ENCODE results near the gene VLDLR.
A peak's percentile ranks its signal among the peaks of the same experiment; 100 is the strongest.

The VLDLR gene

DNA sequence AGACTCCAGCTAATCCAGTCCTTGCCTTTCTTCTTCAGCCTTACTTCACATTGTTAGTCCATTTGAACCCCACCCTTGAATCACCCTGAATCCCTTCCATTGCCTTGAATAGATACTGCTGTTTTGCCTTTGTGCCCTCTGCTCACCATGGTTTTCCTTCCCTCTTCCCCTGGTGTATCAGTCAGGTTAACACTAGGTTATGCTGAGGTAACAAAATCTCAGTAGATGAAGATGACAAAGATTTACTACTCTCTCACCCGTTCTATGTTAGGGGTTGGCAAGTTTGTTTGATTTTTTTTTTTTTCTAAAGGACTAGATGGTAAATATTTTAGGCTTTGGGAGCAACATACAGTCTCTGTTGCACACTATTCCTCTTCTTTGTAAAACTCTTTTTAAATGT is 3.3 kb upstream of the VLDLR start:
- no peaks in the 10 kb centered on the region for H3K27me3 ChIP-seq (ENCODE audit: control insufficient read depth in 5 of 5, insufficient read depth in 4 of 5, low read length in 5 of 5)
- no peak overlapping the region for H3K27ac ChIP-seq (ENCODE audit: low read depth, low read length)
- no peaks in the 10 kb centered on the region for H3K9me3 ChIP-seq (ENCODE audit: control insufficient read depth in 5 of 5, low read length in 5 of 5)
- no peaks in the 10 kb centered on the region for H3K36me3 ChIP-seq (ENCODE audit: control insufficient read depth in 5 of 5, insufficient read depth in 5 of 5, low read length in 5 of 5)
- peaks cover 0 to 27% (median 19%) of the 10 kb centered on the region in 5 donors for H3K4me1 ChIP-seq (ENCODE audit: control insufficient read depth in 5 of 5, insufficient read depth in 5 of 5, low read length in 5 of 5)
- no peak overlapping the region for H3K4me3 ChIP-seq (ENCODE audit: low read depth in 1 of 5, low read length in 5 of 5)
- no peak overlapping the region for H3K9ac ChIP-seq (ENCODE audit: low read length in 5 of 5)

DNA sequence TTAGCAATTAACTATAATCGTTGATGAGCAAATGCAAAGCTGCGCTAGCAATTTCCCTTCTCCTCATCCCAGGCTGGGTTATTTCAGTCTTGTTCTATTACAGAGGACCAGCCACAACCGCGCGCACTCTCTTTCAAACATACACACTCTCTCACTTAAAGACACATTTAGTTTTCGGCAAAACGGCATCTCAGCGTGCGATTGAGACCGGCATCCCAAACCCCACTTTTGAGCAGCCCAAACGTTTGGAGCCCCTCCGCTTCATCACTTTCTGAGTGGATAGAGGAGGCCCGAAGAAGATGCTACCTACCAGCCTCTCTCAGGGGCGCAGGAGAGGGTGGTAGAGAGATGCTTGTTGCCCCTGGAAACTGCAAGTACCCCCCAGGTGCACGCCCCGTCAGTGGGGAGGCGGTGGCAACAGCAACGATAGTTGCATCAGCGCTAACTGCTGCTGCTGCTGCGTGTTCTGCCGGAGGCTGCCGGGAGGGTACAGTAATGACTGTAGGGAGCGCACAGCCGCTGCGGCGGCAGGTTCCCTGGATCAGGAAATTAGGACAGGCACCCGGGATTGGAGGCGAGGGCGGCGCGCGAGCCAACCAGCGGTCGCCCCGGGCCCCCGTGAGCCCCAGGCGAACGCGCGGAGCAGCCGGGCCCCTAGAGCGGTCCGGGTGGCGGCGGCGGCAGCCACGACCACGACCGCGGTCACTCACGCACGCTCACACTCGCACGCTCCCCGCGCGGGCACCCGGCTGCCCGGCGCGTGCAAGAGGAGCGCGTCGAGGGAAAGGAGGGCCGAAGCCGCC is 467 bp upstream of the VLDLR start:
- H3K9me3 ChIP-seq (ENCODE audit: control insufficient read depth in 5 of 5, low read length in 5 of 5): no peaks in the 10 kb centered on the region
- H3K9ac ChIP-seq (ENCODE audit: low read length in 5 of 5): peak overlapping the region in 2 of 5 donors; percentile 15 to 62

DNA sequence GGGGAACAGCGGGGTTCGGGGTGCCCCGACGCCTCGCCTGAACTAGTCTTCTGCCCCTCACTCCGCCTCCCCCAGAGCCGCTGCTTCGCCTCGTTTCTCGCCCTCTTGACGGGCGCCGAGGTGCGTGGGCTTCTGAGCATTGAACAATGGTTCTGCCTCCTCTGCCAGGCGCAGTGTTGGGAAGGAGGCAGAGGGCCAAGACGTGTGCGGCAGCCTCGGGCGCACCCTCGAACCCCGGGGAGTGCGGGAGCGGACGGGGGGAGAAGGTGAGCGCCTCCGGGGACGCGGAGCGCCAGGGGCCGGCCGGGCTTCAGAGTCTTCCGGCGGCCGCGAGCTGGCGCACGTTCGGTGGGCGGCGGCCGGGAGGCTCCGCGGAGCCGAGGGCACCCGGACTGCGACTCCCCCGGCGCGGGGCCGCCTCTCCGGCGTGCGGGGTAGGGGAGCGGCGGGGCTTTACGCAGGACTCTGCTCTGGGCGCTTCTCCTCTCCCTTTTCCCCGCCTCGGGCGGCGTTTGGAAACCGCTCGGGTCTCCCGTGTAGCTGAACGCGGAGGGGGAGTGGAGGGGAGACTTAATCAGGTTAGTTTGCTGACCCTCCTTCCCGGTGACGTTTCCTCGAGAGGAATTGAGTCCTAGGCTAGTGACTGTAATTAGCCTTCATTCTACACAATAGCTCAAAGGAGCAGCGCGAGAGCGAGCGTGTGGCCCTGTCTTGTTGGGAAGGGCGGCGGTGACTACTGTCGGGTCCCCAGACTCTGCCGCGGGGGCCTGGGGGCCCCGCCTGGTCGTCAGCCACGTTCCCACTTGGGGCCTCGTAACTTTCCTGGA is 1.1 kb downstream of the VLDLR start:
- peak overlapping the region; percentile 95 for H3K27ac ChIP-seq (ENCODE audit: low read depth, low read length)
- no peaks in the 10 kb centered on the region for H3K27me3 ChIP-seq (ENCODE audit: control insufficient read depth in 5 of 5, insufficient read depth in 4 of 5, low read length in 5 of 5)
- H3K9me3 ChIP-seq (ENCODE audit: control insufficient read depth in 5 of 5, low read length in 5 of 5): no peaks in the 10 kb centered on the region
- peaks cover 1 to 55% (median 47%) of the 10 kb centered on the region in 5 donors for H3K4me1 ChIP-seq (ENCODE audit: control insufficient read depth in 5 of 5, insufficient read depth in 5 of 5, low read length in 5 of 5)
- H3K9ac ChIP-seq (ENCODE audit: low read length in 5 of 5): peak overlapping the region; percentile 70 to 93 (median 77)
- H3K36me3 ChIP-seq (ENCODE audit: control insufficient read depth in 5 of 5, insufficient read depth in 5 of 5, low read length in 5 of 5): no peaks in the 10 kb centered on the region
- H3K4me3 ChIP-seq (ENCODE audit: low read depth in 1 of 5, low read length in 5 of 5): peak overlapping the region; percentile 69 to 90 (median 84)

More for the DNA sequence above, 467 bp upstream of the VLDLR start:
- Histone ChIP-seq H3K4me1 (ENCODE audit: control insufficient read depth in 5 of 5, insufficient read depth in 5 of 5, low read length in 5 of 5) (peaks cover 1 to 47% (median 41%) of the 10 kb centered on the region in 5 donors), H3K36me3 (ENCODE audit: control insufficient read depth in 5 of 5, insufficient read depth in 5 of 5, low read length in 5 of 5) (no peaks in the 10 kb centered on the region), H3K4me3 (ENCODE audit: low read depth in 1 of 5, low read length in 5 of 5) (peak overlapping the region; percentile 55 to 84 (median 69)), H3K27me3 (ENCODE audit: control insufficient read depth in 5 of 5, insufficient read depth in 4 of 5, low read length in 5 of 5) (no peaks in the 10 kb centered on the region), H3K27ac (ENCODE audit: low read depth, low read length) (peak overlapping the region; percentile 95)

- H3K4me1 ChIP-seq (ENCODE audit: control insufficient read depth in 5 of 5, insufficient read depth in 5 of 5, low read length in 5 of 5): peaks cover 1 to 55% (median 47%) of the 10 kb centered on the region in 5 donors
- H3K36me3 ChIP-seq (ENCODE audit: control insufficient read depth in 5 of 5, insufficient read depth in 5 of 5, low read length in 5 of 5): no peaks in the 10 kb centered on the region
These were observed 1.9 kb downstream of the VLDLR start for GRCh38 chr9:2623288-2624050.

DNA sequence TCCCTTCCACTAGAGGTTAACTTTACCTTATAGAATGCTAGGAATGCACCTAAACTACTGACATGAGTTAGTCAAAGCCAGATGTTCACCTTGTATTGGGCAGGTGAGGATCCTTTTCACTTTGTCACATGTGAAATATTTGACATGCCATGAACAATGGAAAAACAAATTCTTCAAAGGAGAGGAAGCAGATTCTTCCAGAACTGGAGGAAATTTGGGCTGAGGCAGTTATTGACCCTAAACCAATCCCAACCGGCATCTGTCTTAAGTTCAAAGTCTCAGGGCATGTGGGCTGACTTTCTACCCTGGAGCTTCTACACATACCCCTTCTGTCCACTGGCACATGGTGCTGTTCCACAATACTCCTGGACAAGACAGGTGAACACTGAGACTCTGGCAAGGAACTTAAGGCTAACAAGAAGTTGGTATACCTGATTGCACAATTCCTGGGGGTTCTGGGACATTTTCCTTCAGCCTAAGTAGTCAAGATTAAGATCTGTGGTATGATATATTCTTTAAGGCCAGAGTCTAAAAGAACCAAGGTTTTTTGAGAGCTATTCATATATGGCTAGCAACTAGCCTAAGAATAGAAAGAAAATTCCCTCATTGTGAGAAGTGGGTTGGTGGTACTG is 2.6 kb downstream of the VLDLR start:
- Histone ChIP-seq H3K9me3 (ENCODE audit: control insufficient read depth in 5 of 5, low read length in 5 of 5) (no peaks in the 10 kb centered on the region), H3K4me3 (ENCODE audit: low read depth in 1 of 5, low read length in 5 of 5) (peak overlapping the region; percentile 69 to 90 (median 84)), H3K27me3 (ENCODE audit: control insufficient read depth in 5 of 5, insufficient read depth in 4 of 5, low read length in 5 of 5) (no peaks in the 10 kb centered on the region), H3K4me1 (ENCODE audit: control insufficient read depth in 5 of 5, insufficient read depth in 5 of 5, low read length in 5 of 5) (peaks cover 1 to 55% (median 47%) of the 10 kb centered on the region in 5 donors), H3K36me3 (ENCODE audit: control insufficient read depth in 5 of 5, insufficient read depth in 5 of 5, low read length in 5 of 5) (no peaks in the 10 kb centered on the region), H3K27ac (ENCODE audit: low read depth, low read length) (peak overlapping the region; percentile 95), H3K9ac (ENCODE audit: low read length in 5 of 5) (peak overlapping the region in 4 of 5 donors; percentile 19 to 93 (median 78))

More at GRCh38 chr9:2623288-2624050, 1.9 kb downstream of the VLDLR start:
- peak overlapping the region; percentile 69 to 90 (median 84) for H3K4me3 ChIP-seq (ENCODE audit: low read depth in 1 of 5, low read length in 5 of 5)
- peak overlapping the region; percentile 95 for H3K27ac ChIP-seq (ENCODE audit: low read depth, low read length)
- H3K27me3 ChIP-seq (ENCODE audit: control insufficient read depth in 5 of 5, insufficient read depth in 4 of 5, low read length in 5 of 5): no peaks in the 10 kb centered on the region
- H3K9ac ChIP-seq (ENCODE audit: low read length in 5 of 5): peak overlapping the region; percentile 70 to 93 (median 77)
- H3K9me3 ChIP-seq (ENCODE audit: control insufficient read depth in 5 of 5, low read length in 5 of 5): no peaks in the 10 kb centered on the region

- no peaks in the 10 kb centered on the region for H3K36me3 ChIP-seq (ENCODE audit: control insufficient read depth in 5 of 5, insufficient read depth in 5 of 5, low read length in 5 of 5)
These were observed 3.8 kb downstream of the VLDLR start for GRCh38 chr9:2625427-2625826.

DNA sequence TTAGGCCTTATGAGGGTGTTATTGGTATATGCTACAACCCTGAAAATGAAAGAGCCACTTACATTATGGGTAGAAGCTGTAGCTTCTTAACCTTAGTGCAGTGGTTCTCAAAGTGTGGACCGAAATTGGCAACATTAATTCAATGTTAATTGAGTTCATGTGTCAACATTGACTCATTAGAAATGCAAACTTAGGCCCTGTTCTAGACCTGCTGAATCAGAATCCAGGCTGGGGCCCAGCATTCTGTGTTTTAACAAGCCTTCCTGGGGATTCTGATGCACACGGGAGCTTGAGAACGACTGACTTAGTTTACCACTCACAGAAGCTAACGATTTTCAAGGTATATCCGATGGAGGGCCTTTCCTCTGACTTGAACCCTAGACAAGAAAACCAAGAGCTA is 7.3 kb downstream of the VLDLR start:
- Histone ChIP-seq H3K4me1 (ENCODE audit: control insufficient read depth in 5 of 5, insufficient read depth in 5 of 5, low read length in 5 of 5) (peaks cover 5 to 48% (median 28%) of the 10 kb centered on the region in 5 donors), H3K27me3 (ENCODE audit: control insufficient read depth in 5 of 5, insufficient read depth in 4 of 5, low read length in 5 of 5) (no peaks in the 10 kb centered on the region), H3K9me3 (ENCODE audit: control insufficient read depth in 5 of 5, low read length in 5 of 5) (no peaks in the 10 kb centered on the region), H3K9ac (ENCODE audit: low read length in 5 of 5) (no peak overlapping the region), H3K27ac (ENCODE audit: low read depth, low read length) (no peak overlapping the region), H3K36me3 (ENCODE audit: control insufficient read depth in 5 of 5, insufficient read depth in 5 of 5, low read length in 5 of 5) (no peaks in the 10 kb centered on the region), H3K4me3 (ENCODE audit: low read depth in 1 of 5, low read length in 5 of 5) (no peak overlapping the region)

More at GRCh38 chr9:2625427-2625826, 3.8 kb downstream of the VLDLR start:
- Histone ChIP-seq H3K27ac (ENCODE audit: low read depth, low read length) (peak overlapping the region; percentile 95), H3K4me3 (ENCODE audit: low read depth in 1 of 5, low read length in 5 of 5) (no peak overlapping the region), H3K9me3 (ENCODE audit: control insufficient read depth in 5 of 5, low read length in 5 of 5) (no peaks in the 10 kb centered on the region), H3K4me1 (ENCODE audit: control insufficient read depth in 5 of 5, insufficient read depth in 5 of 5, low read length in 5 of 5) (peaks cover 1 to 56% (median 41%) of the 10 kb centered on the region in 5 donors), H3K27me3 (ENCODE audit: control insufficient read depth in 5 of 5, insufficient read depth in 4 of 5, low read length in 5 of 5) (no peaks in the 10 kb centered on the region), H3K9ac (ENCODE audit: low read length in 5 of 5) (no peak overlapping the region)

DNA sequence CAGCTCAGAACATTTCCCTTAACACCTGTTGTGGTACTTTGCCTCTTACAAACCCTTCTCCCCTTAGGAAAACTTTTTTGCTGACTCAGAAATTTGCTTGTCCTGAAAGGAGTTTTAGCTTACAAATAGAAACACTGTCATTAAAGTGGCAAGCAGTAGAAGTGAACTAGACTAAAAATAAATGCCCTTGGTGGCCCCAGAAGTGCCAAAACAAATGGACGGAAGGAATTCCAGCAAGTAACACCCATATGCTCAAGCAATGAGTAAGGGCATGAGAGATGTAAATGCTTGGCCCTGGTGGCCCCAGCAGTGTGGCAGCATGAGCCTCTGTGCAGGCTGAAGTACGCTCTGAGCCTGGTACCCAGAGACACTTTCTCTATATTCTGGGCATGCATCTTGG is 8.6 kb downstream of the VLDLR start:
- peaks cover 9 to 45% (median 25%) of the 10 kb centered on the region in 5 donors for H3K4me1 ChIP-seq (ENCODE audit: control insufficient read depth in 5 of 5, insufficient read depth in 5 of 5, low read length in 5 of 5)
- no peaks in the 10 kb centered on the region for H3K27me3 ChIP-seq (ENCODE audit: control insufficient read depth in 5 of 5, insufficient read depth in 4 of 5, low read length in 5 of 5)
- H3K27ac ChIP-seq (ENCODE audit: low read depth, low read length): no peak overlapping the region

DNA sequence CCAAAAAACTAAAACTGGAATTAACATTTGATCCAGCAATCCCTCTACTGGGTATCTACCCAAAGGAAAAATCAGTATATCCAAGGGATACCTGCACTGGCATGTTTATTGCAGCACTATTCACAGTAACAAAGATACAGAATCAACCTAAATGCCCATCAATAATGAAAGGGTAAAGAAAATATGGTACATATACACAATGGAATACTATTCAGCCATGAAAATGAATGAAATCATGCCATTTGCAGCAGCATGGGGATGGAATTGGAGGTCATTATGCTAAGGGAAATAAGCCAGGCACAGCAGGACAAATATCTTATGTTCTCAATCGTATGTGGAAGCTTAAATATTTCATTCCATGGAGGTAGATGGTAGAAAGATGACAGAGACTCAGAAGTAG is 9.7 kb downstream of the VLDLR start:
- peaks cover 9 to 45% (median 24%) of the 10 kb centered on the region in 5 donors for H3K4me1 ChIP-seq (ENCODE audit: control insufficient read depth in 5 of 5, insufficient read depth in 5 of 5, low read length in 5 of 5)
- no peaks in the 10 kb centered on the region for H3K9me3 ChIP-seq (ENCODE audit: control insufficient read depth in 5 of 5, low read length in 5 of 5)
- H3K9ac ChIP-seq (ENCODE audit: low read length in 5 of 5): no peak overlapping the region
- H3K36me3 ChIP-seq (ENCODE audit: control insufficient read depth in 5 of 5, insufficient read depth in 5 of 5, low read length in 5 of 5): peaks cover 0 to 8% (median 4%) of the 10 kb centered on the region in 5 donors
- no peak overlapping the region for H3K4me3 ChIP-seq (ENCODE audit: low read depth in 1 of 5, low read length in 5 of 5)
- no peaks in the 10 kb centered on the region for H3K27me3 ChIP-seq (ENCODE audit: control insufficient read depth in 5 of 5, insufficient read depth in 4 of 5, low read length in 5 of 5)
- H3K27ac ChIP-seq (ENCODE audit: low read depth, low read length): no peak overlapping the region

More for the DNA sequence above, 8.6 kb downstream of the VLDLR start:
- Histone ChIP-seq H3K9me3 (ENCODE audit: control insufficient read depth in 5 of 5, low read length in 5 of 5) (no peaks in the 10 kb centered on the region), H3K9ac (ENCODE audit: low read length in 5 of 5) (no peak overlapping the region), H3K4me3 (ENCODE audit: low read depth in 1 of 5, low read length in 5 of 5) (no peak overlapping the region), H3K36me3 (ENCODE audit: control insufficient read depth in 5 of 5, insufficient read depth in 5 of 5, low read length in 5 of 5) (no peaks in the 10 kb centered on the region)
